ENCODE results near the gene OVCA2. TPM values are rescaled to one million over a fixed set of nuclear protein-coding genes. Genes with fewer than 3 reads are reported as not detected.

OVCA2 gene
- total and polyA plus RNA-seq, 4 donors, result 16.1 to 30.6 (median 23.7) TPM

- peaks cover 2 to 24% (median 20%) of the 10 kb centered on the region in 4 donors for H3K4me1 ChIP-seq (ENCODE audit: control insufficient read depth in 4 of 4, insufficient read depth in 4 of 4, low read length in 3 of 4)
- no peaks in the 10 kb centered on the region for H3K9me3 ChIP-seq (ENCODE audit: control insufficient read depth in 4 of 4, low read length in 3 of 4)
- H3K36me3 ChIP-seq (ENCODE audit: control insufficient read depth in 4 of 4, insufficient read depth in 3 of 4, low read depth in 1 of 4, low read length in 3 of 4), result no peaks in the 10 kb centered on the region
- 81% methylated on average over 9 of the region's 9 CpGs for WGBS
- H3K27me3 ChIP-seq (ENCODE audit: control insufficient read depth in 4 of 4, insufficient read depth in 4 of 4, low read length in 3 of 4), result no peaks in the 10 kb centered on the region
- TF ChIP-seq JUND (IDR thresholded peaks at IDR 0.05) (no peak), RXRA (IDR thresholded peaks at IDR 0.05) (no peak), EGR1 (IDR thresholded peaks at IDR 0.05; ENCODE audit: low read depth in 2 of 2) (no peak), GABPA (IDR thresholded peaks at IDR 0.05 in 1 of 2, conservative IDR thresholded peaks at IDR 0.05 in 1 of 2) (no peak), FOXA1 (IDR thresholded peaks at IDR 0.05) (no peak), NR2F2 (IDR thresholded peaks at IDR 0.05) (no peak), HNF4A (conservative IDR thresholded peaks at IDR 0.05) (no peak), SP1 (IDR thresholded peaks at IDR 0.05) (no peak), HNF4G (IDR thresholded peaks at IDR 0.05) (no peak), YY1 (IDR thresholded peaks at IDR 0.05) (no peak)
- TF ChIP-seq, protein P1, sequence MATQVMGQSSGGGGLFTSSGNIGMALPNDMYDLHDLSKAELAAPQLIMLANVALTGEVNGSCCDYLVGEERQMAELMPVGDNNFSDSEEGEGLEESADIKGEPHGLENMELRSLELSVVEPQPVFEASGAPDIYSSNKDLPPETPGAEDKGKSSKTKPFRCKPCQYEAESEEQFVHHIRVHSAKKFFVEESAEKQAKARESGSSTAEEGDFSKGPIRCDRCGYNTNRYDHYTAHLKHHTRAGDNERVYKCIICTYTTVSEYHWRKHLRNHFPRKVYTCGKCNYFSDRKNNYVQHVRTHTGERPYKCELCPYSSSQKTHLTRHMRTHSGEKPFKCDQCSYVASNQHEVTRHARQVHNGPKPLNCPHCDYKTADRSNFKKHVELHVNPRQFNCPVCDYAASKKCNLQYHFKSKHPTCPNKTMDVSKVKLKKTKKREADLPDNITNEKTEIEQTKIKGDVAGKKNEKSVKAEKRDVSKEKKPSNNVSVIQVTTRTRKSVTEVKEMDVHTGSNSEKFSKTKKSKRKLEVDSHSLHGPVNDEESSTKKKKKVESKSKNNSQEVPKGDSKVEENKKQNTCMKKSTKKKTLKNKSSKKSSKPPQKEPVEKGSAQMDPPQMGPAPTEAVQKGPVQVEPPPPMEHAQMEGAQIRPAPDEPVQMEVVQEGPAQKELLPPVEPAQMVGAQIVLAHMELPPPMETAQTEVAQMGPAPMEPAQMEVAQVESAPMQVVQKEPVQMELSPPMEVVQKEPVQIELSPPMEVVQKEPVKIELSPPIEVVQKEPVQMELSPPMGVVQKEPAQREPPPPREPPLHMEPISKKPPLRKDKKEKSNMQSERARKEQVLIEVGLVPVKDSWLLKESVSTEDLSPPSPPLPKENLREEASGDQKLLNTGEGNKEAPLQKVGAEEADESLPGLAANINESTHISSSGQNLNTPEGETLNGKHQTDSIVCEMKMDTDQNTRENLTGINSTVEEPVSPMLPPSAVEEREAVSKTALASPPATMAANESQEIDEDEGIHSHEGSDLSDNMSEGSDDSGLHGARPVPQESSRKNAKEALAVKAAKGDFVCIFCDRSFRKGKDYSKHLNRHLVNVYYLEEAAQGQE (IDR thresholded peaks at IDR 0.05), result no peak
- TF ChIP-seq, protein P2, sequence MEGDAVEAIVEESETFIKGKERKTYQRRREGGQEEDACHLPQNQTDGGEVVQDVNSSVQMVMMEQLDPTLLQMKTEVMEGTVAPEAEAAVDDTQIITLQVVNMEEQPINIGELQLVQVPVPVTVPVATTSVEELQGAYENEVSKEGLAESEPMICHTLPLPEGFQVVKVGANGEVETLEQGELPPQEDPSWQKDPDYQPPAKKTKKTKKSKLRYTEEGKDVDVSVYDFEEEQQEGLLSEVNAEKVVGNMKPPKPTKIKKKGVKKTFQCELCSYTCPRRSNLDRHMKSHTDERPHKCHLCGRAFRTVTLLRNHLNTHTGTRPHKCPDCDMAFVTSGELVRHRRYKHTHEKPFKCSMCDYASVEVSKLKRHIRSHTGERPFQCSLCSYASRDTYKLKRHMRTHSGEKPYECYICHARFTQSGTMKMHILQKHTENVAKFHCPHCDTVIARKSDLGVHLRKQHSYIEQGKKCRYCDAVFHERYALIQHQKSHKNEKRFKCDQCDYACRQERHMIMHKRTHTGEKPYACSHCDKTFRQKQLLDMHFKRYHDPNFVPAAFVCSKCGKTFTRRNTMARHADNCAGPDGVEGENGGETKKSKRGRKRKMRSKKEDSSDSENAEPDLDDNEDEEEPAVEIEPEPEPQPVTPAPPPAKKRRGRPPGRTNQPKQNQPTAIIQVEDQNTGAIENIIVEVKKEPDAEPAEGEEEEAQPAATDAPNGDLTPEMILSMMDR (IDR thresholded peaks at IDR 0.05; ENCODE audit: low read depth, low read length, missing input control), result no peak
- no peak for DNase-seq (ENCODE audit: low spot score)
- no peak overlapping the region for H3K4me3 ChIP-seq (ENCODE audit: low read depth in 1 of 3, low read length in 3 of 3)
- peak overlapping the region in 1 of 2 donors; percentile 75 for H3K27ac ChIP-seq (ENCODE audit: low read depth in 1 of 2, low read length in 2 of 2)
- no peak overlapping the region for H3K9ac ChIP-seq (ENCODE audit: low read depth in 1 of 2, low read length in 2 of 2)
Observed at GRCh38 chr17:2090210-2090641, 48.4 kb downstream of the OVCA2 start.

GRCh38 chr17:2090804-2091534, 49.1 kb downstream of the OVCA2 start:
- H3K4me1 ChIP-seq (ENCODE audit: control insufficient read depth in 4 of 4, insufficient read depth in 4 of 4, low read length in 3 of 4), result peaks cover 4 to 28% (median 23%) of the 10 kb centered on the region in 4 donors
- TF ChIP-seq TAF1 (conservative IDR thresholded peaks at IDR 0.05), result no peak
- peak; percentile 36 for TF ChIP-seq NR2F2 (IDR thresholded peaks at IDR 0.05)
- no peak for TF ChIP-seq ATF3 (IDR thresholded peaks at IDR 0.05)
- no peak for TF ChIP-seq JUND (IDR thresholded peaks at IDR 0.05)
- no peak for TF ChIP-seq YY1 (IDR thresholded peaks at IDR 0.05)
- TF ChIP-seq RXRA (IDR thresholded peaks at IDR 0.05), result no peak
- TF ChIP-seq RAD21 (IDR thresholded peaks at IDR 0.05), result peak; percentile 36 to 56
- no peak for TF ChIP-seq FOXA2 (IDR thresholded peaks at IDR 0.05)
- TF ChIP-seq, protein P3, sequence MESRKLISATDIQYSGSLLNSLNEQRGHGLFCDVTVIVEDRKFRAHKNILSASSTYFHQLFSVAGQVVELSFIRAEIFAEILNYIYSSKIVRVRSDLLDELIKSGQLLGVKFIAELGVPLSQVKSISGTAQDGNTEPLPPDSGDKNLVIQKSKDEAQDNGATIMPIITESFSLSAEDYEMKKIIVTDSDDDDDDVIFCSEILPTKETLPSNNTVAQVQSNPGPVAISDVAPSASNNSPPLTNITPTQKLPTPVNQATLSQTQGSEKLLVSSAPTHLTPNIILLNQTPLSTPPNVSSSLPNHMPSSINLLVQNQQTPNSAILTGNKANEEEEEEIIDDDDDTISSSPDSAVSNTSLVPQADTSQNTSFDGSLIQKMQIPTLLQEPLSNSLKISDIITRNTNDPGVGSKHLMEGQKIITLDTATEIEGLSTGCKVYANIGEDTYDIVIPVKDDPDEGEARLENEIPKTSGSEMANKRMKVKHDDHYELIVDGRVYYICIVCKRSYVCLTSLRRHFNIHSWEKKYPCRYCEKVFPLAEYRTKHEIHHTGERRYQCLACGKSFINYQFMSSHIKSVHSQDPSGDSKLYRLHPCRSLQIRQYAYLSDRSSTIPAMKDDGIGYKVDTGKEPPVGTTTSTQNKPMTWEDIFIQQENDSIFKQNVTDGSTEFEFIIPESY (IDR thresholded peaks at IDR 0.05), result no peak
- TF ChIP-seq, protein P4, sequence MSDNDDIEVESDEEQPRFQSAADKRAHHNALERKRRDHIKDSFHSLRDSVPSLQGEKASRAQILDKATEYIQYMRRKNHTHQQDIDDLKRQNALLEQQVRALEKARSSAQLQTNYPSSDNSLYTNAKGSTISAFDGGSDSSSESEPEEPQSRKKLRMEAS (IDR thresholded peaks at IDR 0.05), result no peak
- TF ChIP-seq FOXA1 (IDR thresholded peaks at IDR 0.05), result no peak
- TF ChIP-seq, protein P1 (IDR thresholded peaks at IDR 0.05), result no peak

More at GRCh38 chr17:2090804-2091534, 49.1 kb downstream of the OVCA2 start:
- Histone ChIP-seq H3K4me3 (ENCODE audit: low read depth in 1 of 3, low read length in 3 of 3) (no peak overlapping the region), H3K9me3 (ENCODE audit: control insufficient read depth in 4 of 4, low read length in 3 of 4) (no peaks in the 10 kb centered on the region), H3K27ac (ENCODE audit: low read depth in 1 of 2, low read length in 2 of 2) (peak overlapping the region in 1 of 2 donors; percentile 33), H3K9ac (ENCODE audit: low read depth in 1 of 2, low read length in 2 of 2) (no peak overlapping the region), H3K27me3 (ENCODE audit: control insufficient read depth in 4 of 4, insufficient read depth in 4 of 4, low read length in 3 of 4) (no peaks in the 10 kb centered on the region), H3K36me3 (ENCODE audit: control insufficient read depth in 4 of 4, insufficient read depth in 3 of 4, low read depth in 1 of 4, low read length in 3 of 4) (no peaks in the 10 kb centered on the region)
- WGBS, result 74% methylated on average over 2 of the region's 2 CpGs
- DNase-seq (ENCODE audit: low spot score), result no peak

Measured in liver (tissue), 9 donors.